ENCODE measurements around the gene EXOSC7. TPM values are rescaled to one million over a fixed set of nuclear protein-coding genes. Genes with fewer than 3 reads are reported as not detected.

The EXOSC7 gene
- polyA plus RNA-seq, 3 donors, result 47.3 to 54.9 (median 48.8) TPM

- DNase-seq (ENCODE audit: extremely low read depth in 1 of 11, low read depth in 9 of 11, low spot score in 4 of 11), result no peak
These were observed 84.3 kb downstream of the EXOSC7 start for GRCh38 chr3:45060165-45060892.

Other genes starting within 250 kb of the EXOSC7 start
- 10 to 100 TPM; 12.0 to 12.4 (median 12.1) TPM for gene ZNF501, start 246.6 kb upstream of the EXOSC7 start, polyA plus RNA-seq (ENCODE audit: insufficient read length in 3 of 3)
- gene KIAA1143, start 214.6 kb upstream of the EXOSC7 start, polyA plus RNA-seq (ENCODE audit: insufficient read length in 3 of 3), result 10 to 100 TPM; 49.5 to 63.8 (median 52.0) TPM
- 10 to 100 TPM; 21.2 to 31.2 (median 30.6) TPM for gene KIF15, start 214.4 kb upstream of the EXOSC7 start, polyA plus RNA-seq (ENCODE audit: insufficient read length in 3 of 3)
- 10 to 100 TPM; 27.8 to 32.1 (median 28.2) TPM for gene TMEM42, start 114.3 kb upstream of the EXOSC7 start, polyA plus RNA-seq (ENCODE audit: insufficient read length in 3 of 3)
- gene TGM4, start 101.6 kb upstream of the EXOSC7 start, polyA plus RNA-seq (ENCODE audit: insufficient read length in 3 of 3), result under 1 TPM; 0.03 to 0.18 (median 0.12) TPM
- gene ZDHHC3, start 70 bp upstream of the EXOSC7 start, polyA plus RNA-seq (ENCODE audit: insufficient read length in 3 of 3), result 10 to 100 TPM; 80.3 to 95.3 (median 84.9) TPM
- 10 to 100 TPM; 14.6 to 36.9 (median 22.7) TPM for gene CLEC3B, start 50.1 kb downstream of the EXOSC7 start, polyA plus RNA-seq (ENCODE audit: insufficient read length in 3 of 3)
- gene CDCP1, start 170.1 kb downstream of the EXOSC7 start, polyA plus RNA-seq (ENCODE audit: insufficient read length in 3 of 3), result 1 to 10 TPM in 2 of 3 donors, under 1 TPM in 1; 0.99 to 1.6 (median 1.1) TPM